ENCODE data around the gene ZNF521. TPM values are rescaled to one million over a fixed set of nuclear protein-coding genes. Genes with fewer than 3 reads are reported as not detected.

Gene ZNF521
- total RNA-seq, 1 donor from 2014 or later, result 48.0 TPM

DNA sequence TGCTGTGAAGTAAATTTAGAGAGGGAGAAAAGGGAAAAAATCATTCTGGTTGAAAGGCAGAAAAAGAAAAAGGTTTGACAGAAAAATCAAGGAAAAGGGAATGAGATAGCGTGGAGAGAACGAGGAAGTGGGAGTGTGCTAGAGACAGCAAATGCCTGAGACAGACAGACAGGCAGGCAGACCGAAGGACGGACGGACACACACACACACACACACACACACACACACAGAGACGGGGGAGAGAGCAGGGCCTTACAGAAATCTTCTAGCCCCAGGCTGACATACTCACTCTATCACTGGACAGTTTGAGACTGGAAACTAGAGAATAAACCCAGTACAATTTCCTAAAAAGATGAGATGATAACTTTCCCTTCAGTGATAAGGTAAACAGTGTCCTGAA lies 238.4 kb downstream of the ZNF521 start:
- Histone ChIP-seq H3K79me2 (ENCODE audit: insufficient read depth, low read length) (no peaks in the 10 kb centered on the region), H2AFZ (ENCODE audit: low read depth, low read length) (no peak overlapping the region), H3K9me3 (ENCODE audit: insufficient read depth, low read depth, low read length) (no peaks in the 10 kb centered on the region), H3K27me3 (ENCODE audit: insufficient read depth, low read length) (no peaks in the 10 kb centered on the region), H3K27ac (ENCODE audit: low read depth, low read length) (no peak overlapping the region), H3K9ac (ENCODE audit: low read length) (no peak overlapping the region), H3K36me3 (ENCODE audit: insufficient read depth, low read length) (no peaks in the 10 kb centered on the region), H3K4me1 (ENCODE audit: insufficient read depth, low read length) (no peaks in the 10 kb centered on the region), H4K20me1 (ENCODE audit: insufficient read depth, low read length) (no peaks in the 10 kb centered on the region), H3K4me3 (ENCODE audit: insufficient read depth, low read depth, low read length) (no peak overlapping the region), H3K4me2 (ENCODE audit: low read length) (no peak overlapping the region)
- TF ChIP-seq, protein P1, sequence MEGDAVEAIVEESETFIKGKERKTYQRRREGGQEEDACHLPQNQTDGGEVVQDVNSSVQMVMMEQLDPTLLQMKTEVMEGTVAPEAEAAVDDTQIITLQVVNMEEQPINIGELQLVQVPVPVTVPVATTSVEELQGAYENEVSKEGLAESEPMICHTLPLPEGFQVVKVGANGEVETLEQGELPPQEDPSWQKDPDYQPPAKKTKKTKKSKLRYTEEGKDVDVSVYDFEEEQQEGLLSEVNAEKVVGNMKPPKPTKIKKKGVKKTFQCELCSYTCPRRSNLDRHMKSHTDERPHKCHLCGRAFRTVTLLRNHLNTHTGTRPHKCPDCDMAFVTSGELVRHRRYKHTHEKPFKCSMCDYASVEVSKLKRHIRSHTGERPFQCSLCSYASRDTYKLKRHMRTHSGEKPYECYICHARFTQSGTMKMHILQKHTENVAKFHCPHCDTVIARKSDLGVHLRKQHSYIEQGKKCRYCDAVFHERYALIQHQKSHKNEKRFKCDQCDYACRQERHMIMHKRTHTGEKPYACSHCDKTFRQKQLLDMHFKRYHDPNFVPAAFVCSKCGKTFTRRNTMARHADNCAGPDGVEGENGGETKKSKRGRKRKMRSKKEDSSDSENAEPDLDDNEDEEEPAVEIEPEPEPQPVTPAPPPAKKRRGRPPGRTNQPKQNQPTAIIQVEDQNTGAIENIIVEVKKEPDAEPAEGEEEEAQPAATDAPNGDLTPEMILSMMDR (IDR thresholded peaks at IDR 0.05; ENCODE audit: insufficient read depth, low read depth, low read length), result no peak
- no peak for TF ChIP-seq EZH2 (IDR thresholded peaks at IDR 0.05; ENCODE audit: insufficient read depth, low read length)
- FAIRE-seq (no peak), DNase-seq (ENCODE audit: low read depth) (no peak)
- Mint-ChIP-seq H3K4me3 (ENCODE audit: unreplicated experiment) (no peak overlapping the region), H3K36me3 (ENCODE audit: low read depth, unreplicated experiment) (peaks cover 5% of the 10 kb centered on the region), H3K4me1 (ENCODE audit: low read depth, unreplicated experiment) (peaks cover 9% of the 10 kb centered on the region), H3K9me3 (ENCODE audit: unreplicated experiment) (peaks cover 3% of the 10 kb centered on the region), H3K27ac (ENCODE audit: unreplicated experiment) (no peak overlapping the region), H3K27me3 (ENCODE audit: low read depth, unreplicated experiment) (no peaks in the 10 kb centered on the region)

GRCh38 chr18:25112821-25113434 lies 239.0 kb downstream of the ZNF521 start:
- no peaks in the 10 kb centered on the region for H4K20me1 ChIP-seq (ENCODE audit: insufficient read depth, low read length)
- TF ChIP-seq EZH2 (IDR thresholded peaks at IDR 0.05; ENCODE audit: insufficient read depth, low read length), result no peak
- TF ChIP-seq, protein P1 (IDR thresholded peaks at IDR 0.05; ENCODE audit: insufficient read depth, low read depth, low read length), result no peak
- H3K27me3 ChIP-seq (ENCODE audit: insufficient read depth, low read length), result no peaks in the 10 kb centered on the region
- Mint-ChIP-seq H3K9me3 (ENCODE audit: unreplicated experiment) (peaks cover 3% of the 10 kb centered on the region), H3K27ac (ENCODE audit: unreplicated experiment) (no peak overlapping the region), H3K27me3 (ENCODE audit: low read depth, unreplicated experiment) (no peaks in the 10 kb centered on the region), H3K36me3 (ENCODE audit: low read depth, unreplicated experiment) (peaks cover 5% of the 10 kb centered on the region), H3K4me1 (ENCODE audit: low read depth, unreplicated experiment) (peaks cover 9% of the 10 kb centered on the region), H3K4me3 (ENCODE audit: unreplicated experiment) (no peak overlapping the region)
- H3K9me3 ChIP-seq (ENCODE audit: insufficient read depth, low read depth, low read length), result no peaks in the 10 kb centered on the region
- no peak overlapping the region for H3K4me3 ChIP-seq (ENCODE audit: insufficient read depth, low read depth, low read length)
- H3K4me1 ChIP-seq (ENCODE audit: insufficient read depth, low read length), result no peaks in the 10 kb centered on the region
- no peak for FAIRE-seq
- DNase-seq (ENCODE audit: low read depth), result no peak
- H3K27ac ChIP-seq (ENCODE audit: low read depth, low read length), result no peak overlapping the region
- no peak overlapping the region for H3K4me2 ChIP-seq (ENCODE audit: low read length)
- no peaks in the 10 kb centered on the region for H3K79me2 ChIP-seq (ENCODE audit: insufficient read depth, low read length)
- no peak overlapping the region for H3K9ac ChIP-seq (ENCODE audit: low read length)
- no peak overlapping the region for H2AFZ ChIP-seq (ENCODE audit: low read depth, low read length)
- no peaks in the 10 kb centered on the region for H3K36me3 ChIP-seq (ENCODE audit: insufficient read depth, low read length)
